Measurements from ENCODE around the gene SEMA6A.

GRCh38 chr5:116531635-116532034 is 43.0 kb downstream of the SEMA6A start:
- TF ChIP-seq POLR2AphosphoS5 (IDR thresholded peaks at IDR 0.05) (no peak), CTCF (IDR thresholded peaks at IDR 0.05 in 8 of 11, conservative IDR thresholded peaks at IDR 0.05 in 3 of 11) (no peak)
